C4-2B (cell line): ENCODE data around the gene TFPT.

Source experiments
- H3K27ac ChIP-seq: fragments of 450-650 bp; 2 replicates; pipeline ENCODE4 v1.5.1; 2017
- CTCF ChIP-seq: fragments of 450-650 bp; conservative IDR thresholded peaks from 2 replicates; pipeline ENCODE4 v1.5.1; 2017; ENCODE audit warnings: mild to moderate bottlenecking
- ZFX ChIP-seq: fragments of 450-650 bp; IDR thresholded peaks from 2 replicates; pipeline ENCODE4 v1.6.1; 2017

Gene TFPT

GRCh38 chr19:54128441-54128725 is 12.9 kb upstream of the TFPT start:
- TF ChIP-seq ZFX (no peak), CTCF (no peak)
- no peak overlapping the region for H3K27ac ChIP-seq

- H3K27ac ChIP-seq: no peak overlapping the region
- TF ChIP-seq CTCF (no peak), ZFX (no peak)
These were observed 12.4 kb upstream of the TFPT start for GRCh38 chr19:54127688-54128440.

GRCh38 chr19:54125713-54126112 is 10.3 kb upstream of the TFPT start:
- TF ChIP-seq CTCF (no peak), ZFX (no peak)
- H3K27ac ChIP-seq: no peak overlapping the region

DNA sequence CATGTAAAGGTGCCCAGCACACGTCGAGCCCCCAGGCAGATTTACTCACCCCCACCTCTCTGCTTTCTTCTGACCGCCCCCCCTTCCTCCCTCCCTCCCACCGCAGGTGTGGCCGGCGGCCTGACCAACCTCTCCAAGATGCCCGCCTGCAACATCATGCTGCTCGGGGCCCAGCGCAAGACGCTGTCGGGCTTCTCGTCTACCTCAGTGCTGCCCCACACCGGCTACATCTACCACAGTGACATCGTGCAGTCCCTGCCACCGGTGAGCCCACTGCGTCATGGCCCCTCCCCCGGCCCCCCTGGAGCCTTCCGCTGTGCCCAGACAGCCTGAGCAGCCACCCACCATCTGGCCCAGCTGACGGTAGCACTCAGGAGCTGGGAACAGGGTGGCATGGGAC is 8.9 kb upstream of the TFPT start:
- no peak overlapping the region for H3K27ac ChIP-seq
- TF ChIP-seq ZFX (no peak), CTCF (no peak)

DNA sequence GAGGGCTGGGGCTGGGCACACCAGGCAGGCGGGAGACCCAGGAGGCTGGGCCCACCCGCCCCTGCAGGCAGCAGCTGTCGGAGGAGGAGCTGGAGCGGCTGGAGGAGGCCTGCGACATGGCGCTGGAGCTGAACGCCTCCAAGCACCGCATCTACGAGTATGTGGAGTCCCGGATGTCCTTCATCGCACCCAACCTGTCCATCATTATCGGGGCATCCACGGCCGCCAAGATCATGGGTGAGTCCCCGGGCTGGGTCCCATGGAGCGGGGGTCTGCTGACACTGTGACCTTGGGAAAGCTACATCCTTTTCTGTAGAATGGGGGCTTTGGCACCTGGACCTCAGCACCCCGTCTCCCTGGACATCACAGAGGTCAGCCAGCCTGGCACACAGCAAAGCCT is 8.2 kb upstream of the TFPT start:
- H3K27ac ChIP-seq: no peak overlapping the region
- TF ChIP-seq ZFX (no peak), CTCF (no peak)

- H3K27ac ChIP-seq: no peak overlapping the region
- TF ChIP-seq CTCF (no peak), ZFX (no peak)
These were observed 5.8 kb upstream of the TFPT start for GRCh38 chr19:54121259-54121658.

DNA sequence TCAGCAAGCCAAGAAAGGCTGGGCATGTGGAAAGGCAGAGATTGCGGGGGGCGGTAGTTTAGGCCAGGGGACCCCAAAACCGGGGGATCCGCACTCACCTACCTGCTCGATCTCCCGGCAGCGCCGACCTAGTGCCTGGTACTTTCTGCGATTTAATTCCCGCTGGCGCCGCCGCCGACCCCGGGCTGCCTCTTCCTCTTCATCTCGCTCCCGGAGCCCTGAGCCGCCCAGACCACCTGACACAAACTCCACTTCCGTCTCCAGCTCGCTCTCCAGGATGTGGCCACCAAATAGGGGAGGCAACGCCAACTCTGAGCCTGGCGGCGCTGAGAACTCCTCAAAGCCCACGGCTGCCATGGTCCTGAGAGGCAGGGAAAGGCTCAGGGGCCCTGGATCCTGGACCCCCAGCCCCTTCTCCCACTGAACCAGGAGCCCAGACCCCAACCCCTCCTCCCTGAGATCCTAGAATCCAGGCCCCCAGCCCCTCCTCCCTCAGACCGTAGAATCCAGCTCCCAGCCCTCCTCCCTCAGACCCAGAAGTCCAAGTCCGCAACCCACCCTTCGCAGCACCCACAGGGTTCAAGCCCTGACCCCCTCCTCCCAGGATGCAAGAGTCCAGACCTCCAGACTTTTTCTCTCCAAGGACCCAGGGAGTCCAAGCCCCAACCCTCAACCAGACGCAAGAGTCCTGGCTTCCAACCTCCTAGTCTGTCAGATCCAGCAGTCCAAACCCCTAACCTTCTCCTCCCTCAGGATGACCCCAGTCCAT is 933 bp downstream of the TFPT start:
- TF ChIP-seq CTCF: no peak
- no peak for TF ChIP-seq ZFX
- peak overlapping the region; percentile 77 for H3K27ac ChIP-seq
